Measurements from ENCODE around the gene CSNK1E.

DNA sequence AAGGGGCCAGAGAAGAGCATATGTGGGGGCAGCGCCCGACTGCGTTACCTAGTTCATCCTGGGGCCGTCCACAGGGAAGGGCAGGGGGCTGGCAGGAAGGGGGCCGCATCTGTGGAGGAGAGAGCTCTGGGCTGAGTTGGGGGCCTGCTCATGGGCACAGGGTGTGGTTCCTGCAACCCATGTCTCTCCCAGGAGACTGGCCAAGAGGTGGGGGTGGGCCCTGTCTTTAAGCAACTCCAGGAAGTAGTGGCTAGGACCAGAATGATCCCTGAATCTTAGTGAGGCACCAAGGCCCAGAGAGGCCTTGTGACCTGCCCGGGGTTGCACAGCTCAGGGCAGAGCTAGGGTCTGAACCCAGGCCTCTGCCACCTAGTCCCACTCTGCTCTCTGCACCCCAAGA lies 21.9 kb downstream of the CSNK1E start:
- TF ChIP-seq, protein P1, sequence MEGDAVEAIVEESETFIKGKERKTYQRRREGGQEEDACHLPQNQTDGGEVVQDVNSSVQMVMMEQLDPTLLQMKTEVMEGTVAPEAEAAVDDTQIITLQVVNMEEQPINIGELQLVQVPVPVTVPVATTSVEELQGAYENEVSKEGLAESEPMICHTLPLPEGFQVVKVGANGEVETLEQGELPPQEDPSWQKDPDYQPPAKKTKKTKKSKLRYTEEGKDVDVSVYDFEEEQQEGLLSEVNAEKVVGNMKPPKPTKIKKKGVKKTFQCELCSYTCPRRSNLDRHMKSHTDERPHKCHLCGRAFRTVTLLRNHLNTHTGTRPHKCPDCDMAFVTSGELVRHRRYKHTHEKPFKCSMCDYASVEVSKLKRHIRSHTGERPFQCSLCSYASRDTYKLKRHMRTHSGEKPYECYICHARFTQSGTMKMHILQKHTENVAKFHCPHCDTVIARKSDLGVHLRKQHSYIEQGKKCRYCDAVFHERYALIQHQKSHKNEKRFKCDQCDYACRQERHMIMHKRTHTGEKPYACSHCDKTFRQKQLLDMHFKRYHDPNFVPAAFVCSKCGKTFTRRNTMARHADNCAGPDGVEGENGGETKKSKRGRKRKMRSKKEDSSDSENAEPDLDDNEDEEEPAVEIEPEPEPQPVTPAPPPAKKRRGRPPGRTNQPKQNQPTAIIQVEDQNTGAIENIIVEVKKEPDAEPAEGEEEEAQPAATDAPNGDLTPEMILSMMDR (conservative IDR thresholded peaks at IDR 0.05; ENCODE audit: low read depth, low read length) = no peak
- no peak for TF ChIP-seq EZH2 (IDR thresholded peaks at IDR 0.05; ENCODE audit: borderline replicate concordance, low read depth, low read length, poor library complexity, severe bottlenecking)
